B cell (primary cell): ENCODE results near the gene BNIPL. TPM values are rescaled to one million over a fixed set of nuclear protein-coding genes. Genes with fewer than 3 reads are reported as not detected.

Source experiments
- ATAC-seq: fragments of 200-7000 bp; cut with Tn5 transposase; one replicate; pipeline ENCODE4 v1.10.0; 2021; ENCODE audit warnings: low read depth, mild to moderate bottlenecking, moderate number of reproducible peaks, moderate library complexity
- CTCF ChIA-PET: fragments of 350-600 bp; sonication (Branson Sonifier 250); formaldehyde crosslinking; loops from one replicate; lab custom pipeline; 2021; ENCODE audit warnings: antibody characterized with exemption, inconsistent platforms; lab: Charles Lee
- POLR2A ChIA-PET: fragments of 350-600 bp; sonication (Branson Sonifier 250); formaldehyde crosslinking; loops from one replicate; lab custom pipeline; 2021; ENCODE audit warnings: antibody characterized with exemption; lab: Charles Lee
- DNase-seq: peaks from one replicate; pipeline ENCODE4 v3.0.0; 2013
- H2AFZ ChIP-seq: 2 replicates; pipeline ENCODE4 v1.6.1; 2012; ENCODE audit warnings: mild to moderate bottlenecking, low read depth, low read length; ENCODE audit not compliant: insufficient read depth, poor library complexity, severe bottlenecking
- H3K27ac ChIP-seq, 2 donors: 1 replicate in 1 of 2; 2 replicates in 1 of 2; pipeline ENCODE4 v1.5.1; 2012 to 2013; ENCODE audit warnings: low read length in 2 of 2, mild to moderate bottlenecking in 2 of 2, moderate library complexity in 1 of 2
- H3K27me3 ChIP-seq, 4 experiments: fragments of 200-600 bp in 1 of 4; sonication (generic) in 1 of 4; replicated peaks in 1 of 4; 1 replicate in 2 of 4; 2 replicates in 2 of 4; pipeline versions ENCODE4 v1.6.1 to v1.7.0; 2013 to 2016; ENCODE audit warnings: low read length in 3 of 4, mild to moderate bottlenecking in 2 of 4, mixed read lengths in 1 of 4, moderate library complexity in 1 of 4; ENCODE audit not compliant: insufficient read depth in 4 of 4, control insufficient read depth in 3 of 4; ENCODE audit errors: control extremely low read depth in 1 of 4
- H3K36me3 ChIP-seq, 2 experiments: replicated peaks in 1 of 2; 1 replicate in 1 of 2; 2 replicates in 1 of 2; pipeline versions ENCODE4 v1.6.1 to v1.7.1; 2013; ENCODE audit warnings: low read length in 1 of 2; ENCODE audit not compliant: insufficient read depth in 2 of 2, control insufficient read depth in 1 of 2; ENCODE audit errors: control extremely low read depth in 1 of 2, extremely low read depth in 1 of 2
- H3K4me1 ChIP-seq, 2 donors: fragments of 200-600 bp in 1 of 2; sonication (generic) in 1 of 2; 1 replicate in 1 of 2; 2 replicates in 1 of 2; pipeline versions ENCODE4 v1.5.1 to v1.6.1; 2013 to 2017; ENCODE audit warnings: low read length in 2 of 2; ENCODE audit not compliant: control insufficient read depth in 2 of 2, insufficient read depth in 2 of 2
- H3K4me2 ChIP-seq: replicated peaks from 2 replicates; pipeline ENCODE3; 2012; ENCODE audit warnings: mild to moderate bottlenecking, low read depth, low read length; ENCODE audit not compliant: poor library complexity, severe bottlenecking
- H3K4me3 ChIP-seq, 5 experiments: fragments of 200-600 bp in 1 of 5; sonication (generic) in 1 of 5; 1 replicate in 3 of 5; 2 replicates in 2 of 5; pipeline versions ENCODE4 v1.5.1 to v1.7.0; 2011 to 2016; ENCODE audit warnings: low read length in 4 of 5, mild to moderate bottlenecking in 4 of 5, low read depth in 2 of 5, control low read depth in 1 of 5, moderate library complexity in 1 of 5; ENCODE audit not compliant: insufficient read depth in 1 of 5; ENCODE audit errors: control extremely low read depth in 1 of 5, extremely low read depth in 1 of 5
- H3K79me2 ChIP-seq: fragments of 200-600 bp; sonication (generic); one replicate; pipeline ENCODE4 v1.6.0; 2016; ENCODE audit warnings: low read length; ENCODE audit not compliant: control insufficient read depth, insufficient read depth
- H3K9ac ChIP-seq: fragments of 200-600 bp; sonication (generic); 2 replicates; pipeline ENCODE4 v1.6.1; 2017; ENCODE audit warnings: mild to moderate bottlenecking, low read length, moderate library complexity
- H3K9me3 ChIP-seq, 3 donors: one replicate each; pipeline versions ENCODE4 v1.6.1 to v1.7.1; 2013; ENCODE audit warnings: low read length in 2 of 3; ENCODE audit not compliant: control insufficient read depth in 2 of 3, insufficient read depth in 1 of 3; ENCODE audit errors: control extremely low read depth in 1 of 3
- H4K20me1 ChIP-seq: 2 replicates; pipeline ENCODE4 v1.6.0; 2012; ENCODE audit warnings: mild to moderate bottlenecking, low read length; ENCODE audit not compliant: insufficient read depth, control insufficient read depth, poor library complexity, severe bottlenecking
- H3K27ac Mint-ChIP-seq: one replicate; pipeline ENCODE4 v1.8.0; 2021; ENCODE audit warnings: mixed read lengths
- H3K27me3 Mint-ChIP-seq: one replicate; pipeline ENCODE4 v1.8.0; 2021; ENCODE audit warnings: mixed read lengths
- H3K4me1 Mint-ChIP-seq: one replicate; pipeline ENCODE4 v1.8.0; 2021; ENCODE audit warnings: mixed read lengths
- H3K4me3 Mint-ChIP-seq: one replicate; pipeline ENCODE4 v1.8.0; 2021; ENCODE audit warnings: mixed read lengths
- H3K9me3 Mint-ChIP-seq: one replicate; pipeline ENCODE4 v1.8.0; 2022; ENCODE audit warnings: mixed read lengths; ENCODE audit not compliant: insufficient read depth
- EZH2 ChIP-seq: IDR thresholded peaks from 2 replicates; pipeline ENCODE4 v1.6.1; 2012; ENCODE audit warnings: borderline replicate concordance, low read depth, mild to moderate bottlenecking, moderate library complexity, low read length; ENCODE audit not compliant: insufficient read depth, poor library complexity, severe bottlenecking
- WGBS: methylation state at CpG from one replicate; pipeline ENCODE4 v1.1.5; 2013; ENCODE audit warnings: missing lambda C conversion rate; ENCODE audit not compliant: insufficient coverage; 5-methylcytosine and 5-hydroxymethylcytosine counted together
- intact Hi-C: fragments of 100-400 bp; cut with micrococcal nuclease; formaldehyde crosslinking; loops from one replicate; pipeline ENCODE4 v1.10.0; 2022
- polyA plus RNA-seq: library from polyadenylated mRNA; depleted of rRNA; stranded (reverse); fragments of >200 nt; gene quantifications from 2 replicates; pipeline ENCODE4 v1.2.3, GENCODE V29; 2012
- total RNA-seq, 2 donors: library from RNA; stranded (reverse); fragments of 120-200 nt in 1 of 2; gene quantifications; 1 replicate in 1 of 2; 2 replicates in 1 of 2; pipeline versions ENCODE4 v1.2.3 to v1.2.4, GENCODE V29; 2013 to 2022
- TF ChIP-seq, protein P1 (sequence below): fragments of 200-600 bp; IDR thresholded peaks from one replicate; pipeline ENCODE4 v1.8.0; 2022; ENCODE audit warnings: antibody characterized with exemption, mild to moderate bottlenecking

Gene BNIPL
- total and polyA plus RNA-seq, 2 donors (not counting 1 experiment from before 2014, with no cell fraction given) = 0.81 to 2.5 TPM

DNA sequence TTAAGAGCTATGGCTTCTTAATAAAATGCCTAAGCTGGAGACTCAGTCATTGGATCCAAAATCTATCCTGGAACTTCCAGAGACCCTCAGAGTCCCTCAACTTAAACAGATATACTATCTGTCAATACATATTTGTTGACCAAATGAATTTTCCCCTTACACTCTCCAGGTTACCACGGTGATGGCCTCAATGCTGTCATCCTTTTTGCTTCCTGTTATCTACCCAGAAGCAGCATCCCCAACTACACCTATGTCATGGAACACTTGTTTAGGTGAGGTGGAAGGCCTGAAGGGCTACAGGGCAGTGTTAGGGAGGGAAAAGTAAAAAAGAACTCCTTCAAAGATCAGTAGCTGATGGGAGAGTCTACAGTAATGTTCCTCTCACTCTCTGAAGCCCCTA is 6.8 kb downstream of the BNIPL start:
- Histone ChIP-seq H3K4me2 (no peak overlapping the region), H3K27ac (no peak overlapping the region), H2AFZ (no peak overlapping the region), H3K9me3 (no peaks in the 10 kb centered on the region), H3K4me3 (no peak overlapping the region), H3K36me3 (no peaks in the 10 kb centered on the region), H3K79me2 (peaks cover 13% of the 10 kb centered on the region), H4K20me1 (no peaks in the 10 kb centered on the region), H3K4me1 (peaks cover 10 to 15% of the 10 kb centered on the region in 2 donors), H3K9ac (no peak overlapping the region), H3K27me3 (no peaks in the 10 kb centered on the region)
- POLR2A ChIA-PET = no interaction called here
- no peak for ATAC-seq
- CTCF ChIA-PET = interaction anchor here (0.9 to 2.4 kb wide), 5 partner anchors 15 to 28 kb away, joined by 3 to 8 read pairs (median 4); partner anchors contain the start of gene CDC42SE1
- DNase-seq = no peak
- intact Hi-C loops = no loop called here
- no CpG with 5 or more reads among the region's 1 CpG for WGBS
- Mint-ChIP-seq H3K27ac (no peak overlapping the region), H3K27me3 (no peaks in the 10 kb centered on the region), H3K4me3 (no peak overlapping the region), H3K9me3 (no peaks in the 10 kb centered on the region), H3K4me1 (peaks cover 20% of the 10 kb centered on the region)
- TF ChIP-seq, protein P1, sequence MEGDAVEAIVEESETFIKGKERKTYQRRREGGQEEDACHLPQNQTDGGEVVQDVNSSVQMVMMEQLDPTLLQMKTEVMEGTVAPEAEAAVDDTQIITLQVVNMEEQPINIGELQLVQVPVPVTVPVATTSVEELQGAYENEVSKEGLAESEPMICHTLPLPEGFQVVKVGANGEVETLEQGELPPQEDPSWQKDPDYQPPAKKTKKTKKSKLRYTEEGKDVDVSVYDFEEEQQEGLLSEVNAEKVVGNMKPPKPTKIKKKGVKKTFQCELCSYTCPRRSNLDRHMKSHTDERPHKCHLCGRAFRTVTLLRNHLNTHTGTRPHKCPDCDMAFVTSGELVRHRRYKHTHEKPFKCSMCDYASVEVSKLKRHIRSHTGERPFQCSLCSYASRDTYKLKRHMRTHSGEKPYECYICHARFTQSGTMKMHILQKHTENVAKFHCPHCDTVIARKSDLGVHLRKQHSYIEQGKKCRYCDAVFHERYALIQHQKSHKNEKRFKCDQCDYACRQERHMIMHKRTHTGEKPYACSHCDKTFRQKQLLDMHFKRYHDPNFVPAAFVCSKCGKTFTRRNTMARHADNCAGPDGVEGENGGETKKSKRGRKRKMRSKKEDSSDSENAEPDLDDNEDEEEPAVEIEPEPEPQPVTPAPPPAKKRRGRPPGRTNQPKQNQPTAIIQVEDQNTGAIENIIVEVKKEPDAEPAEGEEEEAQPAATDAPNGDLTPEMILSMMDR = no peak
- no peak for TF ChIP-seq EZH2

DNA sequence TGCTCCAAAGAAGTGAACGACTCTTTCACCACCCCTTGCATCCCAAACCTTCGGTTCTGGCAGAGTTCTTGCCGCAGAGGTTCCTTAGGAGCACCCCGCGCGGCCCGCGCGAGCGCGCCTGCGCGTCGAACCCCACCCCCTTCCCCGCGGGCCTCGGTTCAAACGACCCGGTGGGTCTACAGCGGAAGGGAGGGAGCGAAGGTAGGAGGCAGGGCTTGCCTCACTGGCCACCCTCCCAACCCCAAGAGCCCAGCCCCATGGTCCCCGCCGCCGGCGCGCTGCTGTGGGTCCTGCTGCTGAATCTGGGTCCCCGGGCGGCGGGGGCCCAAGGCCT is 11.2 kb downstream of the BNIPL start, which contains the start of gene C1orf56:
C1orf56 (plus strand) TSS at position 161 of the 334 bp plus-strand sequence; CDS start at position 258, 97 bp downstream.
- Histone ChIP-seq H3K9ac (peak within 1 kb of the TSS; percentile 85), H3K27ac (peak within 1 kb of the TSS; percentile 71 to 75), H2AFZ (peak within 1 kb of the TSS; percentile 84), H3K9me3 (no peaks in the 10 kb centered on the region), H3K36me3 (peaks cover 0 to 21% of the 10 kb centered on the region in 2 experiments), H3K4me3 (peak within 1 kb of the TSS; percentile 70 to 97 (median 93)), H4K20me1 (peaks cover 6% of the 10 kb centered on the region), H3K4me2 (peak within 1 kb of the TSS; percentile 93), H3K79me2 (peaks cover 13% of the 10 kb centered on the region), H3K4me1 (peaks cover 20 to 30% of the 10 kb centered on the region in 2 donors), H3K27me3 (no peaks in the 10 kb centered on the region)
- Mint-ChIP-seq H3K27ac (peak within 1 kb of the TSS; percentile 94), H3K4me1 (peaks cover 42% of the 10 kb centered on the region), H3K27me3 (no peaks in the 10 kb centered on the region), H3K4me3 (peak within 1 kb of the TSS; percentile 96), H3K9me3 (no peaks in the 10 kb centered on the region)
- POLR2A ChIA-PET = interaction anchor here (0.6 to 3.9 kb wide), 6 partner anchors 11 to 505 kb away, joined by 3 to 29 read pairs (median 4); partner anchors contain the start of genes CDC42SE1 and GABPB2
- ATAC-seq (peak; percentile 78), DNase-seq (peak; percentile 77)
- WGBS = 0% methylated on average over 18 of the region's 29 CpGs
- CTCF ChIA-PET = interaction anchor here (0.7 to 5.7 kb wide), 8 partner anchors 12 to 69 kb away, joined by 3 to 63 read pairs (median 5); partner anchors contain the start of genes CDC42SE1, GABPB2 and MLLT11
- intact Hi-C loops = loop anchor here (2.0 kb wide), 2 partner anchors 23 to 109 kb away; partner anchors contain the start of gene TNFAIP8L2
- TF ChIP-seq, protein P1 = no peak
